GM12878 (cell line): Measurements from ENCODE around the gene ZCRB1. TPM values are rescaled to one million over a fixed set of nuclear protein-coding genes. Genes with fewer than 3 reads are reported as not detected.

Experiments used
- ATAC-seq: fragments of 200-7000 bp; cut with Tn5 transposase; 3 replicates; pipeline ENCODE4 v1.9.1; 2020; ENCODE audit warnings: mild to moderate bottlenecking, moderate library complexity
- BruUV-seq: library from RNA; stranded (reverse); fragments of 400-500 nt; replicated peaks from 2 replicates; lab custom pipeline; 2021; lab: Mats Ljungman, UMichigan
- CTCF ChIA-PET: fragments of 300-600 bp; sonication (Branson Sonifier 250); formaldehyde crosslinking; extraction: SDS; loops from one replicate; lab custom pipeline; 2021; ENCODE audit warnings: inconsistent platforms; lab: Yijun Ruan, JAX
- POLR2A ChIA-PET: fragments of 350-600 bp; formaldehyde crosslinking; extraction: SDS; loops from one replicate; lab custom pipeline; 2021; ENCODE audit warnings: inconsistent platforms; lab: Charles Lee
- RAD21 ChIA-PET: fragments of 300-600 bp; sonication (Branson Sonifier 250); formaldehyde crosslinking; loops from one replicate; lab custom pipeline; 2023; ENCODE audit warnings: antibody characterized with exemption; ENCODE audit not compliant: unreplicated experiment; lab: Charles Lee
- SMC1A ChIA-PET: fragments of 300-600 bp; sonication (Branson Sonifier 250); formaldehyde crosslinking; loops from one replicate; lab custom pipeline; 2023; ENCODE audit not compliant: unreplicated experiment, uncharacterized antibody; lab: Charles Lee
- DNase-seq: peaks from one replicate; pipeline ENCODE4 v3.0.0-alpha.2; 2011; ENCODE audit warnings: low read depth, low spot score
- FAIRE-seq: peaks from 3 replicates; lab custom pipeline; 2011; peaks lifted over from hg19 to GRCh38; lab: Jason Lieb, UNC
- H2AFZ ChIP-seq: 2 replicates; pipeline ENCODE4 v1.6.0; 2011; ENCODE audit warnings: low read depth, low read length, control low read depth; ENCODE audit not compliant: control insufficient read depth
- H3K27ac ChIP-seq: 2 replicates; pipeline ENCODE4 v1.5.1; 2011; ENCODE audit warnings: control low read depth; ENCODE audit not compliant: control insufficient read depth, insufficient read depth
- H3K27me3 ChIP-seq, 2 experiments: replicated peaks in 1 of 2; 2 replicates each; pipeline versions ENCODE4 v1.6.0 to v1.6.1; 2011; ENCODE audit warnings: low read length in 1 of 2; ENCODE audit not compliant: control insufficient read depth in 2 of 2, insufficient read depth in 2 of 2
- H3K36me3 ChIP-seq, 2 experiments: 2 replicates each; pipeline ENCODE4 v1.5.1; 2011; ENCODE audit warnings: low read length in 1 of 2; ENCODE audit not compliant: control insufficient read depth in 2 of 2, insufficient read depth in 2 of 2
- H3K4me1 ChIP-seq: 2 replicates; pipeline ENCODE4 v1.6.1; 2011; ENCODE audit warnings: mild to moderate bottlenecking, low read length, moderate library complexity, mixed read lengths; ENCODE audit not compliant: control insufficient read depth, insufficient read depth
- H3K4me2 ChIP-seq: 2 replicates; pipeline ENCODE4 v1.6.0; 2011; ENCODE audit warnings: control low read depth; ENCODE audit not compliant: control insufficient read depth, insufficient read depth
- H3K4me3 ChIP-seq: fragments of 200-600 bp; sonication (generic); 2 replicates; pipeline ENCODE4 v1.5.1; 2016
- H3K79me2 ChIP-seq: 2 replicates; pipeline ENCODE4 v1.6.0; 2011; ENCODE audit warnings: low read length; ENCODE audit not compliant: control insufficient read depth, insufficient read depth
- H3K9ac ChIP-seq: 2 replicates; pipeline ENCODE4 v1.8.0; 2011; ENCODE audit warnings: low read length, control low read depth, mixed read lengths; ENCODE audit not compliant: control insufficient read depth, insufficient read depth
- H3K9me3 ChIP-seq: replicated peaks from 3 replicates; pipeline ENCODE4 v1.5.1; 2011; ENCODE audit warnings: mild to moderate bottlenecking, low read length; ENCODE audit not compliant: control insufficient read depth, insufficient read depth
- H4K20me1 ChIP-seq: 2 replicates; pipeline ENCODE4 v1.6.0; 2011; ENCODE audit not compliant: control insufficient read depth, insufficient read depth
- CBX3 ChIP-seq: fragments of 200-600 bp; sonication (generic); IDR thresholded peaks from 2 replicates; pipeline ENCODE4 v1.6.1; 2016; ENCODE audit warnings: low read depth, borderline replicate concordance
- ETV6 ChIP-seq, 2 experiments: fragments of 450-650 bp in 1 of 2; IDR thresholded peaks in 1 of 2; conservative IDR thresholded peaks in 1 of 2; 2 replicates each; pipeline ENCODE4 v1.6.1; 2014; ENCODE audit warnings: antibody characterized with exemption in 1 of 2, borderline replicate concordance in 1 of 2, low read depth in 1 of 2, mild to moderate bottlenecking in 1 of 2, moderate library complexity in 1 of 2
- IKZF2 ChIP-seq, 2 experiments: fragments of 450-650 bp; IDR thresholded peaks; 2 replicates each; pipeline ENCODE4 v1.6.1; 2017; ENCODE audit warnings: mild to moderate bottlenecking in 2 of 2, moderate library complexity in 2 of 2
- PAX8 ChIP-seq: fragments of 450-650 bp; IDR thresholded peaks from 2 replicates; pipeline ENCODE4 v1.6.1; 2017; ENCODE audit warnings: mild to moderate bottlenecking, moderate library complexity
- POU2F2 ChIP-seq: IDR thresholded peaks from 3 replicates; pipeline ENCODE4 v1.6.1; 2011; ENCODE audit warnings: low read depth, mild to moderate bottlenecking, low read length, borderline replicate concordance
- ZBED1 ChIP-seq: IDR thresholded peaks from 2 replicates; pipeline ENCODE4 v1.6.1; 2016; ENCODE audit warnings: borderline replicate concordance
- WGBS: methylation state at CpG from one replicate; pipeline ENCODE4 v1.1.6; 2016; ENCODE audit warnings: low lambda C conversion rate; ENCODE audit not compliant: insufficient replicate concordance, insufficient coverage; ENCODE audit errors: missing lambda C conversion rate; 5-methylcytosine and 5-hydroxymethylcytosine counted together
- in situ Hi-C: fragments of 300-500 bp; cut with MboI; formaldehyde crosslinking; loops from 9 replicates; pipeline ENCODE4 v1.14.3; 2018; ENCODE audit warnings: mixed read lengths
- intact Hi-C: fragments of 100-400 bp; cut with micrococcal nuclease; formaldehyde crosslinking; loops from one replicate; pipeline ENCODE4 v1.14.2; 2022; ENCODE audit not compliant: unreplicated experiment
- polyA plus RNA-seq, 11 experiments: library from polyadenylated mRNA; depleted of rRNA in 4 of 11; unstranded in 6 of 11; stranded (reverse) in 5 of 11; fragments of >200 nt; fragmentation: Nextera tagmentation in 4 of 11; fragmentation: Illumina TruSeq in 1 of 11; extraction: Ambion mirVana in 4 of 11; extraction: Trizol in 1 of 11; gene quantifications; 1 replicate in 1 of 11; 2 replicates in 10 of 11; pipeline versions ENCODE4 v1.2.1 to v1.2.3, GENCODE V29; 2011 to 2016; ENCODE audit warnings: inconsistent platforms in 2 of 11, missing spikeins in 2 of 11, low read depth in 1 of 11
- total RNA-seq, 4 experiments: library from RNA; depleted of rRNA in 3 of 4; stranded (reverse); fragments of >200 nt in 3 of 4; fragmentation: Illumina TruSeq in 1 of 4; extraction: Trizol in 1 of 4; gene quantifications; 2 replicates each; pipeline versions ENCODE4 v1.2.1 to v1.2.3, GENCODE V29; 2013 to 2021
- TF ChIP-seq, protein P1 (sequence below): IDR thresholded peaks from 2 replicates; pipeline ENCODE4 v1.6.1; 2012; ENCODE audit warnings: mild to moderate bottlenecking, low read depth, low read length
- TF ChIP-seq, protein P2 (sequence below): IDR thresholded peaks from 2 replicates; pipeline ENCODE4 v1.6.1; 2011; ENCODE audit warnings: borderline replicate concordance, low read depth, mild to moderate bottlenecking, moderate library complexity, mixed read lengths, low read length; ENCODE audit not compliant: insufficient read depth; ENCODE audit errors: extremely low read length
- TF ChIP-seq, protein P3 (sequence below): fragments of 450-650 bp; IDR thresholded peaks from 2 replicates; pipeline ENCODE4 v1.6.1; 2016; ENCODE audit warnings: mild to moderate bottlenecking, moderate library complexity, borderline replicate concordance
- TF ChIP-seq, protein P4 (sequence below): fragments of 450-650 bp; conservative IDR thresholded peaks from 2 replicates; pipeline ENCODE4 v1.6.1; 2017; ENCODE audit warnings: mild to moderate bottlenecking, moderate library complexity

Gene ZCRB1
- total and polyA plus RNA-seq, 10 of the 15 experiments (the other 5 are each of a cell fraction or from before 2014, with no cell fraction given), result 43.3 to 178 (median 88.6) TPM

DNA sequence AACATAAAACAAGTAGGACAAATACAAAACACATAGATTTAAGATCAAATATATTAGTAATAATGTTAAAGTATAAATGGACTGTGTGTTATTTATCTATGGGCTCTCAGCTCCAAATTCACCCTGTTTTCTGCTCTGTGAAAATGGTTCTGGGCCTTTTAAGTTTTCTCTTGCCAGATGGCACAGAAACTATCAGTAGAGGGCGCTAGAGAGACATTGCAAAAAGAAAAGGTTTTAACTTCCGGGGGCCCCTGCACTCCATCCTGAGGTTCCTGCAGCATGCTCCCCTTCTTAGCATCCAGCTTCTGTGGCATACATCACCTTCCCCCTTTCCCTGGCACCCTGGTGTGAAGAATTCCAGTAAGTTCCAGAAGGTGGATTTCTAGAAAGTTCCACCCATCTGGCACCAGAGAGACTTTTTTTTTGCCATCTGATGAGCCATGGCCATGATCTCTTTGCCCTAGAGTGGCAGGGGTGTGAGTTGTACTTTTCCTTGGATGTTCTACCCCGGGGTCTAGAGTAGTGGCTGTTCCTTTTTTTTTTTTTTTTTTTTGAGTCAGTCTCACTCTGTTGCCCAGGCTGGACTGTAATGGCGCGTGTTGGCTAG lies 29.3 kb downstream of the ZCRB1 start (continued):
- TF ChIP-seq, protein P1, sequence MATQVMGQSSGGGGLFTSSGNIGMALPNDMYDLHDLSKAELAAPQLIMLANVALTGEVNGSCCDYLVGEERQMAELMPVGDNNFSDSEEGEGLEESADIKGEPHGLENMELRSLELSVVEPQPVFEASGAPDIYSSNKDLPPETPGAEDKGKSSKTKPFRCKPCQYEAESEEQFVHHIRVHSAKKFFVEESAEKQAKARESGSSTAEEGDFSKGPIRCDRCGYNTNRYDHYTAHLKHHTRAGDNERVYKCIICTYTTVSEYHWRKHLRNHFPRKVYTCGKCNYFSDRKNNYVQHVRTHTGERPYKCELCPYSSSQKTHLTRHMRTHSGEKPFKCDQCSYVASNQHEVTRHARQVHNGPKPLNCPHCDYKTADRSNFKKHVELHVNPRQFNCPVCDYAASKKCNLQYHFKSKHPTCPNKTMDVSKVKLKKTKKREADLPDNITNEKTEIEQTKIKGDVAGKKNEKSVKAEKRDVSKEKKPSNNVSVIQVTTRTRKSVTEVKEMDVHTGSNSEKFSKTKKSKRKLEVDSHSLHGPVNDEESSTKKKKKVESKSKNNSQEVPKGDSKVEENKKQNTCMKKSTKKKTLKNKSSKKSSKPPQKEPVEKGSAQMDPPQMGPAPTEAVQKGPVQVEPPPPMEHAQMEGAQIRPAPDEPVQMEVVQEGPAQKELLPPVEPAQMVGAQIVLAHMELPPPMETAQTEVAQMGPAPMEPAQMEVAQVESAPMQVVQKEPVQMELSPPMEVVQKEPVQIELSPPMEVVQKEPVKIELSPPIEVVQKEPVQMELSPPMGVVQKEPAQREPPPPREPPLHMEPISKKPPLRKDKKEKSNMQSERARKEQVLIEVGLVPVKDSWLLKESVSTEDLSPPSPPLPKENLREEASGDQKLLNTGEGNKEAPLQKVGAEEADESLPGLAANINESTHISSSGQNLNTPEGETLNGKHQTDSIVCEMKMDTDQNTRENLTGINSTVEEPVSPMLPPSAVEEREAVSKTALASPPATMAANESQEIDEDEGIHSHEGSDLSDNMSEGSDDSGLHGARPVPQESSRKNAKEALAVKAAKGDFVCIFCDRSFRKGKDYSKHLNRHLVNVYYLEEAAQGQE, result no peak
- TF ChIP-seq IKZF2 (IDR thresholded peaks at IDR 0.05), result no peak
- TF ChIP-seq, all 136 proteins: peak for 3

DNA sequence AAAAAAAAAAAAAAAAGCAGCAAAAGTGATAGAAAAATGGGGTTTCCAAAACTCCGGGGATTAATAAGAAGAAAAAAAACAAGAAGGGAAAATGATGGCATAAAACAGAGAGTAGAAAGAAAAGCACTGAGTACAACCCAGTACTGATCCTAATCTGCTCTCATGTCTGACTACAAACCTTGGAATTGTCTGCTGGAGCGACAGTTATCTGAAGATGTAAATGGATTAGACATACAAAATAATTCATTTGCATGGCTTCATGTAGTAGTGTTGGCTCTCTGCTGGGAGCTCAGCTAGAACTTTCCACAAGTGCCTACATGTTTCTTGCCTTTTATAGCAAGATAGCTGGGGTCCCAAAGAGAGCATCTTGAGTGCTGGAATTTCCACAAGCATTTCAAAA lies 34.2 kb downstream of the ZCRB1 start:
- Histone ChIP-seq H3K4me3 (no peak overlapping the region), H3K27ac (no peak overlapping the region), H3K4me2 (no peak overlapping the region), H2AFZ (no peak overlapping the region), H3K36me3 (no peaks in the 10 kb centered on the region), H3K4me1 (no peaks in the 10 kb centered on the region), H3K9ac (no peak overlapping the region), H3K27me3 (no peaks in the 10 kb centered on the region), H3K79me2 (no peaks in the 10 kb centered on the region), H4K20me1 (no peaks in the 10 kb centered on the region), H3K9me3 (peaks cover 2% of the 10 kb centered on the region; the same call in 1 of the 3 replicates)
- ATAC-seq, result no peak
- in situ Hi-C loops (no loop called here), intact Hi-C loops (no loop called here)
- POLR2A ChIA-PET, result interaction anchor here (1.2 kb wide), 1 partner anchor 53 kb away, joined by 7 read pairs; no protein-coding TSS in a partner anchor
- no peak for FAIRE-seq
- SMC1A ChIA-PET, result no interaction called here
- CTCF ChIA-PET, result interaction anchor here (3.2 kb wide), 1 partner anchor 9 kb away, joined by 9 read pairs; no protein-coding TSS in a partner anchor
- WGBS, result 53% methylated on average over 2 of the region's 2 CpGs
- BruUV-seq, result no TSS peak
- RAD21 ChIA-PET, result interaction anchor here (0.7 to 1.3 kb wide), 2 partner anchors 9 to 191 kb away, joined by 3 to 4 read pairs; no protein-coding TSS in a partner anchor
- DNase-seq, result no peak
- no peak for TF ChIP-seq CBX3
- TF ChIP-seq ZBED1, result no peak
- TF ChIP-seq, protein P2, sequence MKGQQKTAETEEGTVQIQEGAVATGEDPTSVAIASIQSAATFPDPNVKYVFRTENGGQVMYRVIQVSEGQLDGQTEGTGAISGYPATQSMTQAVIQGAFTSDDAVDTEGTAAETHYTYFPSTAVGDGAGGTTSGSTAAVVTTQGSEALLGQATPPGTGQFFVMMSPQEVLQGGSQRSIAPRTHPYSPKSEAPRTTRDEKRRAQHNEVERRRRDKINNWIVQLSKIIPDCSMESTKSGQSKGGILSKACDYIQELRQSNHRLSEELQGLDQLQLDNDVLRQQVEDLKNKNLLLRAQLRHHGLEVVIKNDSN, result no peak
- TF ChIP-seq ETV6 (conservative IDR thresholded peaks at IDR 0.05 in 1 of 2, IDR thresholded peaks at IDR 0.05 in 1 of 2; ENCODE audit: borderline replicate concordance in 1 of 2, low read depth in 1 of 2), result no peak
- TF ChIP-seq, protein P3, sequence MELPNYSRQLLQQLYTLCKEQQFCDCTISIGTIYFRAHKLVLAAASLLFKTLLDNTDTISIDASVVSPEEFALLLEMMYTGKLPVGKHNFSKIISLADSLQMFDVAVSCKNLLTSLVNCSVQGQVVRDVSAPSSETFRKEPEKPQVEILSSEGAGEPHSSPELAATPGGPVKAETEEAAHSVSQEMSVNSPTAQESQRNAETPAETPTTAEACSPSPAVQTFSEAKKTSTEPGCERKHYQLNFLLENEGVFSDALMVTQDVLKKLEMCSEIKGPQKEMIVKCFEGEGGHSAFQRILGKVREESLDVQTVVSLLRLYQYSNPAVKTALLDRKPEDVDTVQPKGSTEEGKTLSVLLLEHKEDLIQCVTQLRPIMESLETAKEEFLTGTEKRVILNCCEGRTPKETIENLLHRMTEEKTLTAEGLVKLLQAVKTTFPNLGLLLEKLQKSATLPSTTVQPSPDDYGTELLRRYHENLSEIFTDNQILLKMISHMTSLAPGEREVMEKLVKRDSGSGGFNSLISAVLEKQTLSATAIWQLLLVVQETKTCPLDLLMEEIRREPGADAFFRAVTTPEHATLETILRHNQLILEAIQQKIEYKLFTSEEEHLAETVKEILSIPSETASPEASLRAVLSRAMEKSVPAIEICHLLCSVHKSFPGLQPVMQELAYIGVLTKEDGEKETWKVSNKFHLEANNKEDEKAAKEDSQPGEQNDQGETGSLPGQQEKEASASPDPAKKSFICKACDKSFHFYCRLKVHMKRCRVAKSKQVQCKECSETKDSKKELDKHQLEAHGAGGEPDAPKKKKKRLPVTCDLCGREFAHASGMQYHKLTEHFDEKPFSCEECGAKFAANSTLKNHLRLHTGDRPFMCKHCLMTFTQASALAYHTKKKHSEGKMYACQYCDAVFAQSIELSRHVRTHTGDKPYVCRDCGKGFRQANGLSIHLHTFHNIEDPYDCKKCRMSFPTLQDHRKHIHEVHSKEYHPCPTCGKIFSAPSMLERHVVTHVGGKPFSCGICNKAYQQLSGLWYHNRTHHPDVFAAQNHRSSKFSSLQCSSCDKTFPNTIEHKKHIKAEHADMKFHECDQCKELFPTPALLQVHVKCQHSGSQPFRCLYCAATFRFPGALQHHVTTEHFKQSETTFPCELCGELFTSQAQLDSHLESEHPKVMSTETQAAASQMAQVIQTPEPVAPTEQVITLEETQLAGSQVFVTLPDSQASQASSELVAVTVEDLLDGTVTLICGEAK, result no peak
- no peak for TF ChIP-seq POU2F2
- TF ChIP-seq, protein P4, sequence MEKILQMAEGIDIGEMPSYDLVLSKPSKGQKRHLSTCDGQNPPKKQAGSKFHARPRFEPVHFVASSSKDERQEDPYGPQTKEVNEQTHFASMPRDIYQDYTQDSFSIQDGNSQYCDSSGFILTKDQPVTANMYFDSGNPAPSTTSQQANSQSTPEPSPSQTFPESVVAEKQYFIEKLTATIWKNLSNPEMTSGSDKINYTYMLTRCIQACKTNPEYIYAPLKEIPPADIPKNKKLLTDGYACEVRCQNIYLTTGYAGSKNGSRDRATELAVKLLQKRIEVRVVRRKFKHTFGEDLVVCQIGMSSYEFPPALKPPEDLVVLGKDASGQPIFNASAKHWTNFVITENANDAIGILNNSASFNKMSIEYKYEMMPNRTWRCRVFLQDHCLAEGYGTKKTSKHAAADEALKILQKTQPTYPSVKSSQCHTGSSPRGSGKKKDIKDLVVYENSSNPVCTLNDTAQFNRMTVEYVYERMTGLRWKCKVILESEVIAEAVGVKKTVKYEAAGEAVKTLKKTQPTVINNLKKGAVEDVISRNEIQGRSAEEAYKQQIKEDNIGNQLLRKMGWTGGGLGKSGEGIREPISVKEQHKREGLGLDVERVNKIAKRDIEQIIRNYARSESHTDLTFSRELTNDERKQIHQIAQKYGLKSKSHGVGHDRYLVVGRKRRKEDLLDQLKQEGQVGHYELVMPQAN, result no peak
- TF ChIP-seq PAX8, result no peak
